NCI-H146 (cell line): ENCODE measurements around the gene GRIK1.

Source experiments
- DNase-seq: peaks from one replicate; lab custom pipeline; 2025; lab: John Stamatoyannopoulos, UW

Gene GRIK1

DNA sequence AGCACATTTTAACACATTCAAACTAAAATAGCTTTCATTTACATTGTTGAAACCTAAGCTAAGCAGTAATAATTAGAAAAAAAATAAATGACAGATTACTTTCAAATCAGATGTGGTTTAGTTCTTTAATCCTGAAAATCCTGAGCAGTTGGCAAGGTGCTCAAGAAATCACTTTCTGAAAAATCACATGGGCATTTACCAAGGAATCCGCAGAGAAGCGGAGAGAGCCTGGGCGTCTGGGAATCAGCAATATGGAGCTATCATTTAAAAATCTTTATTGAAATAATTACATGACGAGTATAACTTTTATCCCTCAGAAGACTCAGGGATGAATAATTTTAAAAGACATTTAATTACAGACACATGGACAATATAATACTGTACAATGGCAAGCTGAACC is 30.2 kb downstream of the GRIK1 start:
- DNase-seq, result no peak

DNA sequence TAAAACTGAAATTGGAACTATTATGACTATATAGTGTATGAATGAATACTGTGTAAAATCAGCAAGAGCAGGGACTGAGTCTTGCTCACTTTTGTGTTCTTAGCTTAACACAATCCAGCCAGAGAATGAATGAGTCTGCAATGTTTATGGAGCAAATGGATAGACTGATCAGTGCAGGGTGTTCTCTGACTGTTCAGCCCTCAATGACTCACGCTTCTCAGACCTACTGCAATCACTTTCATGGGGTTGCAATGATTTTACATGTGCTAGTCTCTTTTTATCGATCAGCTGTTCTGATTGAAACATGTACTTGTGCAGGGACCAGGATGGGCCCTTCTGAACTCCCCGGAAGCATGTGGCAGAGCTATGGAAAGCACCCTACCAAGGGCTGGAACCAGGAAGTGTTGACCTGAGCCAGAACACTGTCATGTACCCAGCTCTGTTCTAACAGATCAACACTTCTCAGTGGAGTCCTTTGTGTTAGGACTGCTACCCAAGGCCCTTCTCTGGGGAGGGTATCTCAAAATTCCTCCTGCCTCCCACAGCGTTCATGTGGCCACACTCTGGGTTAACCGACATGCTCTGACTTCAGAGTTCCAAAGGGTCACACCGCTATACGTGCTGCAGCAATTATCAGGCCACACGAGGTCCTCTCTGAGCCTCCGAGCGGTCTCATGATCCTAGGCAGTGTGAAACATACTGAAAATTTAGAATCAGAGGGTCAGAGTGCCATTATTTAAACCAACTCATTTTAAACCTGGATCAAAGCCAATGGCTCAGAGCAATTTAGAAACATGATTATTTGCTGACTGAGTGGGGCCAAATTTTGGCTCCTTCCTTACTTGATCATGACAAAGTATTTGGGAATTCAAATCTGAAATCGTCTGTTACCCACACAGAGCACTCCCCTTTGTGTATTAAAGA is 35.2 kb downstream of the GRIK1 start:
- no peak for DNase-seq

DNA sequence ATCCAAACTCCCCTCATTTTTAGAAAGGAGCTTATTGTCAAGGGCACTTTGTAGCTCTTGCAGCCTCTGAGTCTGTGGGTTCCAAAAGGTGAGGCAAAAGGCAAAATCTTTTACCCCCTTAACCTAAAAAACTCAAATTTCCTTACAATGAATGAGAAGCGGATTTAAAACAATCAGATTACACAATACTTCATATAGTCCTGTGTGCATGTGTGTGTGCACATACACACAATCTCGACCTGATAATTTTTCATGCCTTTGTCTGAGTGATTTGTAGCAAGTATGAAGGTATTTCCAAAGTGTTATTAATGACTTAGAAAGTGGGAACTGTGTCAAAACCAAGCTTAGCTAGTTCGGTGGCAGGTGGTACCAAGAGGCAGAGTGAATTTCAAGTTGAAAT is 42.9 kb downstream of the GRIK1 start:
- DNase-seq, result no peak

DNA sequence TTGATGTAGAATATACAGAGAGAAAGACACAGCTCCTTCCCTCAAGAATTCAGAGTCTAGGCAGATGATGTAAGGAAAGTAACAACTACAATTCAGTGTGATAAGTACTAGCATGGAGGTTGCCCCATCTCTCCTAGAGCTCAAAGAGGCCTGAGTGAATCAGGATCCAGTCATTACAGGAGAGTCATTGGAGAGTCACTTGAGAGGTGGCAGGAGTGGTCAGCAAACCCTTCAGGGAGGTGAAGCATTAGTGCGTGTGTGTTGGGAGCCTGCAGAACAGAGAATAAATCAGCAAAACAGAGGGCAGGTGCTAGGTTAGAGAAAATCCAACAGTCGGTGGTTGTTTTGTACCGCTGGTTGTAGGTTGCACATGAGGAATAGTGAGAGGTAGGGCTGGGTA is 46.1 kb downstream of the GRIK1 start:
- no peak for DNase-seq

DNA sequence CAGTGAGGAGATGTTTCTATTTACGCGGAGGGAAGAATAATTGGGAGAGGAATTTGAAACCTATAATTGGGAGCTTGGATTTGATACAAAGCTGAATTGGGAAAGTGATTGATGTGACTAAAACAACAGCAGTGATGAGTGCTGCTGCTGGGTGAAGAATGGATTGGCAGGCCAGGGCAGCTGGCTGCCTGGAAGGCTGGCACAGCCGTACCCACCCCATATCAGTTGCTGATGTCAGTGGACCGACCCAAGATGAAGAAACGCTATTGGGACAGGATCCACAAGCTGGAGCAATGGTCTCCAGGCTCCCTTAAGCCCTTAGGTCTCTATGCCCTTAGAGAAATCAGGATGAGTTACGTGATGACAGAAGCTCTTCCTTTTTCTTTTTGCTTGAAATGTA is 47.4 kb downstream of the GRIK1 start:
- no peak for DNase-seq

DNA sequence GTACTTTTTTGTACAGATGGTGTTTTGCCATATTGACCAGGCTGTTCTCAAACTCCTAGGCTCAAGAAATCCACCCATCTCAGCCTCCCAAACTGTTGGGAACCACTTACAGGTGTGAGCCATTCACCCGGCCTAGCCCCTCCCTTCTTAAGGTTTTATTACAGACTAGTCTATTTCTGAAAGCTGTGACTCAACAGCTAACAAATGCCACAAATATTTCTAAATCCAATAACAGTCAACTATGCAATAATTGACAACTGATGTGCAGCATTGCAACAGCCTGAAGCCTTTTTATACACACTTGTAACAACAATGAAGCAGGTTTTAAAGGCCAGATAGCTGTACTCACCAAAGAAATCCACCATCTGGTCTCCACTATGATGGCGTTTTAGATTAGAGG is 51.4 kb downstream of the GRIK1 start:
- no peak for DNase-seq

DNA sequence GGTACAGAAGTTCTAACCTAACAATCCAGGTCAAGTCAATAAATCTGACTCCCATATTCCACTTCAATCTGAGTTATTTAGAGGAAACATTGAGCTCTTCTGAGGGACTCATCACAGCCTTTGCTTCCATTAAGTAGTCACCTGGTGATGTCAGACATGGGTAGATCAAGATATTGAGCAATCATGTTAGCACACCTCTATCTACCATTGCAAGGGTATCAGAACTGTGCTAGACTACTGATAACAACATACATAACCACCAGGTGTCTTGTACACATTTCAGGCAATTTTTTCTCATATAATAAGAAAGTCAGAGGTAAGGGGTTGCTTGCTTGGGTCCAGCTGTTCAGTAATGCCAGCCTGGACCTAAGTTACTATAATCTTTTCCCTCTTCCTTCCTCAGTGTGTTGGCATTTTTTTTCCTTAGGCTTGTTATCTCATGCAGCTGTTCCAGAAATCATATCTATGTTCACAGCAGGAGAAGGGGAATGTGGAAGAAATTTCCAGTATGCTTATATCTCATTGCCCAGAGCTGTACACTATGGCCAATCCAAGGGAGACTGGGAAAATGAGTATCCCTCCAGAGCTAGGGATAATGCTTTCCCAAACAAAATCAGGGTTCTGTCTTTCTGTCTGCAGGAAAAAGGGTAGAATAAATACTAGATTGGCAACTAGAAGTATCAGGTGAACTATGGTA is 52.3 kb downstream of the GRIK1 start:
- no peak for DNase-seq

DNA sequence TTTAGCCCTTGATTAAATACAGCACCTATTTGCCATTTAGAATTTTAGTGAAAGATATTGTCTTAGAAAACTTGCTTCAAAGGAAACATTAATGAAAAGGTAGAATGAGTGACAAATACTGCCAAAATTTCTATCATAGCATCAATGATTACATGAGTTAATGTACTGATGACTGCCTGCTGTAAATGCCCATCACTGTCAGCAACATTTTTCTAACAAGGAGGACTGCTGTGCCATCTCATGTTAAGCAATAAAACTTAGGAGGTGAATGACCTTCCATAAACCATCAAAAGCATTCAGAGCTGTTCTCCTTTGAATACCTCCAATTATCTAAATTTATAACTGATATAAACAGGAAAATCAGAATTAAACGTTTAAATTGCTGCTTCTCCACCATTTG is 54.3 kb downstream of the GRIK1 start:
- DNase-seq, result no peak

DNA sequence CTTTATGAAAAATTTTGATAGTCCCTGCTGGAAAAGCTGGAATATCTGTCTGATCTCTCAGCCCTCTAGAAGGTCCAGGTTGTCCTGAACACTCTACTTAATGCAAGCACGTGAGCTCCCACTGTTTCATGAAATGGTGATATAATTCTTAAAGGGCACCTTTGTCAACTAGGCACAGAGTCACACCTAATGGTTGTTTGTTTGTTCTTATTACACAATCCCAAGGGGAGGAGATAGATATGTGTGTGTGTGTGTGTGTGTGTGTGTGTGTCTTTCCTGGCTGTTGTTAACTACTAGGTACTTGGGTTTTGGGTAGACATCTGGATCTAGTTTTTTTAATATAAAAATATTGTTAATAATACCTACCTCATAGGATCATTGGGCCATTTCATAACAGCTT is 63.9 kb downstream of the GRIK1 start:
- no peak for DNase-seq

DNA sequence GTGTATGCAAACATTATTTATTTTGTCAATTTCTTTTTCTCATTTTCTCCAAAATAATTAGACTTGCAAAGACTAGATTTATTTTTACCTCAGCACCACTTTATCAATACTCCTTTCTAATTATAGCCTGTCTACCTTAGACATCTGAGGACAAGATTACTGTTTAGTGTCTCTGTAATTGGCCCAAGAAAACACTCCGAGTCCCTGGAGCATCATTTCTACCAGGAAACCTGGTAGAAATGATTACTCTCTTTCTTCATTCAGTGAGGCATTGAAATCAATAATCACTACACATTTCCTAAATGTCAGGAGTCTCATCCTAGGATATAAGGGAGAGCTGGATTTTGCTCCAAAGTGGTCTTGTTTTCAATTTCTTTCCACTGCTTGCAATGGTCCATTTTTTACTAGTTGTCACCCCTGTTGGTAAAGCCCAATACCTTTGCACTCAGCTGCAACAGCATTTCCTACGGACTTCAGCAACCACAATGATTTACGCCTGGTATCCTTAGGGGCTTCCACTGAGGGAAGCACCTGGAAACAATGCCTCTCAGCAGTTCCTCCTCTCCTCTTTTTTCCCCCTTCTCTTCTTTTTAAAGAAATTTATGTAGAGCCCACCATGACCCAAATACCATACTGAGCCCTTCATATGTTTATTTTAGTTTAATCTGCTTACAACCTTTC is 64.6 kb downstream of the GRIK1 start:
- DNase-seq, result no peak

DNA sequence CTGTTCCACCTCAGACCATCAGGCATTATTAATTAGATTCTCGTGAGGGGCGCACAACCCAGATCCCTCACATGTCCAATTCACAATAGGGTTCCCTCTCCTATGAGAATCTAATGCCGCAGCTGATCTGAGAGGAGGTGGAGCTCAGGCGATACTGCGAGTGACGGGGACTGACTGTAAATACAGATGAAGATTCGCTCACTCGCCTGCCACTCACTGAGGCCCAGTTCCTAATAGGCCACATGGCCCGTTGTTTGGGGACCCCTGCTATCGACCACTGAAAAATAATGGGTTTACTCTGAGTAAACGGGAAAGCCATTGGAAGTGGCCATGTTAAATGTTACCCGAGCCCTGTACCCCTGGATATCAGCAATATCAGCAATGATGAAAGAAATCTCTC is 65.9 kb downstream of the GRIK1 start:
- no peak for DNase-seq

DNA sequence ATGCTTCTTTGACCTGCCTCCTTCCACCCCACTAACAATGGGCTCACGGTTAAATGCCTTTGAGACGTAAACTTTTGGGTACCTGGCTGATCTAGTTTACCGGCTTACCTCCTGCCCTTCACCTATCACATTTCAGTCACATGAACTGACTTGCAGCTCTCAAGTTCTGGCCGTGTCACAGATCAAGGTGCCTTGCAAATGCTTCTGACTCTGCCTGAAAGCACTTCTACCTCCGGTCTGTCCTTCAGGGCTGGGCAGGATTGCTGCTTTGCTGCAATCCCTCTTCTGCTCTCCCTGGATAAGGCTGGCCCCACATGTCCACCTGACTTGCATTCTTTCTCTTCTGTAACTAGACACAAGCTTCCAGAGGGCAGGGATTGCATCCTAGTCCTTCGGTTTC is 69.0 kb downstream of the GRIK1 start:
- DNase-seq, result no peak

DNA sequence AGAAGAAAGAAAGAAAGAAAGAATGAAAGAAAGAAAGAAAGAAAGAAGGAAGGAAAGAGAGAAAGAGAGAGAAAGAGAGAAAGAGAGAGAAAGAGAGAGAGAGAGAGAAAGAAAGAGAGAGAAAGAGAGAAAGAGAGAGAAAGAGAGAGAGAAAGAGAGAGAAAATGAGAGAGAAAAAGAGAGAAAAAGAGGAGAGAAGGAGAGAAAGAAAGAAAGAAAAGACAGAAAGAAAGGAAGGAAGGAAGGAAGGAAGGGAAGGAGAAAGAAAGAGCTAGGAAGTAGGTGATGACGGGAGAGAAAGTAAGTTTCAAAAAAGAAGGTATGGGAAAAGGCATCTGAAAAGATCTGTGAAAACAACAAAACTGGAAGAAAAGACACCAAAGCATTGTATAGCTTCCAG is 72.0 kb downstream of the GRIK1 start:
- no peak for DNase-seq

DNA sequence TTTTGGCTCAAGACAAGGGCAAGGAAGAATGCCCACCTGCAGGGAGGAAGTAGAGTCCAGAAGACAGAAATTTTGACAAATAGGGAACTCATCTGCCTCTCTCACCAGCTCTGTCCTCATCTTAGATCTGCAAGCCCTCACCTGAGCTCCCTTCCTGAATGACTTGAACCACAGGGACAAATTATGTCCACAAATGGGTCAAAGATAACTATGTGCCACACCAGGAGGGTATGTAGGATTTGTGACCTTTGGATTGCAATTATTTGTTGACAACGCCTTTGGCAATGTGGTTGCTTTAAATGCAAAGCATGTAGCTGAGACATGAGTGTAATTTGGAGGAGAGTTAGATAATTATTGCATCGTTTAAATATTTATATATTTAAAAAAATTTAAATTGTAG is 79.5 kb downstream of the GRIK1 start:
- DNase-seq, result no peak

DNA sequence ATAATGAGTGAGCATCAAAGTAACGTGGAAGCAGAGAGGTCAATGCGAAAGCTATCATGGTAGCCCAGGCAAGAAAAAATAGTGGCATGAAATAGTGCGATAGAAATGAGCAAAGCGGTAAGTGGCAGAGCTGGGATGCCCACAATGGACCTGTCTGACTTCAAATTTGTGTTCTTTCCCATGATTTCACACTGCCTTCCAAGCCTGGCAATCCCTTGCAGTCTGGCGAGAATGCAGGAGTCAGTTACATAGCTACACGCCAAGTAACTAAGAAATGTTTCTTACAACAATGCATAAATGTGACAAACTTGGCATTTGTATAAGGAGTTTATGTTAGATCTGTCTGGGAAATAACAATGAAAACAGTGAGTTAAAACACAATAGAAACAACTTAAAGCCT is 82.6 kb downstream of the GRIK1 start:
- no peak for DNase-seq

DNA sequence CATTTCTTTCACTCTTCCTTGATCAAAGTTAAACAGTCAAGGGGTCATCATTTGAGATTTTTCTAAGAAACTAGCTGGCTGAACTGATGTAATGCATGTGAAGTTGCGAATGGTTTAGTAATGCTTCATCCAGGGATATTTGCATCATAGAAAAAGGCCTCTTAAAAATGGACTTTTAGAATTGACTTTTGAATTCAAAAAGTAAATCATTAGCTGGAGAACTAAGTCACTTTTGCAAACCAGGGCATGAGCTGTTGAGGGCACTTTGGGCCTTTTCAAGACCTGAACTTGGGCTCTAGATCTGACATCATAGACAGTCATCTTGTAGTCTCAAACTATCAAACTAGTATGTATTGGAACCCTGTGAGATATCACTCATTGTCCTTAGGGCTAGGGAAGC is 85.0 kb downstream of the GRIK1 start:
- DNase-seq, result no peak

DNA sequence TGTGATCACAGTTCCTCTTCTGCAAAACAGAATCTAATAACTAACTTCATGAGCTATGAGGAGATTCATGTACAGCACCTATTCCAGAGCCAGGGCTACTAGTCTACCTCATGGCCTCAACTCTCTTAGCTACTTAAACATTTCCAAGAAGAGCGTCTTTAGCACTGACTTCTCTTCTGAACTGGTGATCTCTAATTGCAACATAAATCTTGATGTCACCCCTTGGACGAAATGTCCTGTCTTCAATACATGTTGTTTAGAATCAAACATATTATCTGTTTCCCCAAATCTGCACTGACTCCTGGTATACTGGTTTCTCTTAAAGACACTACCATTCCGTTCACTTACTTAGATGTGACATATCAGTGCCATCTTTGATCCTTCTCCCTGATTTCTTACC is 88.2 kb downstream of the GRIK1 start:
- DNase-seq, result no peak

DNA sequence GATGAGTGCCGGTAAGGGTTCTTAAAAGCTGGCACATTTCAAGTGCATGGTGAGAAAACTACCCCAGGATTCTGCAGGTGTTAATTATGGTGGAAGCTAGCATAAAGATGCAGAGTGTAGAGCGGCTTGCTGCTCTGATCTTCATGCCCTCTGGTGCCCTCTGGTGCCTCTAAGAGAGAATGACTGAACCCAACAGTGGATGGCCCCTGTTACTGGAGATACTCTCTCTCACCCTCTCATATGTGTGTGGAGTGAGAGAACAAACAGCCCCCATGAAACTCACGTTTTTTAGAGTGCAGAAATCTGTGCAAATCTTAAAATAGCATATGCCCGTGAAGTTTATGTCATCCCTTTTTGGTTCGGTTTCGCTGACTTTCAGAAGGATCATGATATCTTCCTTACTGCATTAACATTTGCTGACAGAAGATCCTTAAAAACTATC is 90.0 kb downstream of the GRIK1 start:
- peak; percentile 35 for DNase-seq

DNA sequence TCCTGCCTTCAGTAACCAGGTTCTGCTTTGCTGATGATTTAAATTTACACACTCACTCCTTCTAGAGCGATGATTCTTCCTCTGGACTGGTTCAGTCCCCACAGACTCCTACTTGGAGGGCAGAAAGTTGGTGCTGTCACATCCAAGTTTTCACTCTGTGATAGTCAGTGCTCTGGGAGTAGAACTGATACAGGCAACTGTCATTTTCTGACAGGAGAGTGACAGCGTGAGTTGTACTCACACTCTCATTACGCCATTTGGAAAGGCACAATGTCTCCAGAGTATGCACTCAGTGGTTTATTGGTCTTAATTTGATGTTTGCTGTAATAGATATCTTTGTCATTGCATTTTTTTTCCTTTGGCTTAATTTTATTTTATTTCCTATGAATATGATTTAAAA is 96.0 kb downstream of the GRIK1 start:
- DNase-seq, result no peak

DNA sequence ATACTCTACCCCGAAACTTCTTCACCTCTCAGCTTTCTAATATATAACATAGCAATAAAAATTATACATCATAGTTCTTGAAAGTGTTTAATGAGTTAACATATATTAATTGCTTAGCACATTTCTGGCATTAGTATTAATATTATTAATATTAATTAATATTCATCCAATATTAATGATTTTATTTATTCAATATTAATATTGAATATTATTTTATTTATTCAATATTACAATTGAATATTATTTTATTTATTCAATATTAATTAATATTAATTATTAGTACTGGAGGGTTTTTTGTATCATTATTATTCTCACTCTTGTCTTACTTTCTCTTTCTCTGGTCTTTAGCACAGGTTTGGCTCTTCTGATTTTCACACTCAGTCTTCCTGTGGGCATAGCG is 105.2 kb downstream of the GRIK1 start:
- DNase-seq, result no peak

DNA sequence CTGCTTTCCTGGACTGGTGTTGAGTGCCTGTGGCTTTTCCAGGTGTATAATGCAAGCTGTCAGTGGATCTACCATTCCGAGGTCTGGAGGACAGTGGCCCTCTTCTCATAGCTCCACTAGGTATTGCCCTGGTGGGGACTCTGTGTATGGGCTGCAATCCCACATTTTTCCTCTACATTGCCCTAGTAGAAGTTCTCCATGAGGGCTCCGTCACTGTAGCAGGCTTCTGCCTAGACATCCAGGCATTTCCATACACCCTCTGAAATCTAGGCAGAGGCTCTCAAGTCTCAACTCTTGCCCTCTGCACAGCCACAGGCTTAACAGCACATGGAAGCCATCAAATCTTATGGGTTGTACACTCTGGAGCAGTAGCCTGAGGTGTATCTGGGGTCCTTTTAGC is 107.6 kb downstream of the GRIK1 start:
- no peak for DNase-seq

DNA sequence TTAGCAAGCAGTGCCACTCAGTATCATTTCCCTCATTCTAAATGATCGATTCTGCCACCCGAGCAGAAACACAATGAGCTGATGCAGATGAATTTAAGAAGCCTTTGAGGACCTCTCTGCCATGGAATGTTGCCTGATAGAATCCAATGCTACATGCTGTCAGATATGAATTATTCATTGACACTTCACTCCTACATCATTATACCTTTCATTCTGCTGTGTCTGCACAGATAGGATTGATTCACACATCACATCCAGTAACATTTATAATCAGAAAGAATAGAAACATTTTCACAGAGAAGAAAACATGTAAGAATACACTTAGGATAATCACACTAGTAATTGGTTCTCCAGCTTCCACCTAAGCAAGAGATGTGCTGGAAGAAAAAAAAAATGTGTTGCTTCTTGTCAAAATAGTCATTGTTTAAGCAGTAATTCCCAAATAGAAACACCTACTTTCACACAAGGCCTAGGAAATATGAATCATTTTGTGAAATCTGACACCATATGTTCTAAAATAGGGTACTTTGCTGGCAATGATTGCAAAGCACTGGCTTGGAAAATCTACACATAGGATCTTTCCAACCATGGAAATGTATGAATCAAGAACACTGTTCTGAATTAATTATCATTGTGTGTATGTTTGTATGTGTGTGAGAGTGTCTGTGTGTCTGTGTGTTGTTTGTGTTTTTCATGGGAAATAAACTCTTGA is 110.1 kb downstream of the GRIK1 start:
- DNase-seq, result no peak
